GF-D8 (cell line): ENCODE results near the gene DNMT1.
"Not testable (repeated sequence)": the region's sequence is repeated elsewhere in the genome, so short reads cannot be mapped to it uniquely, and the experiment has no call there.

Experiments used
- DNase-seq: peaks from one replicate; lab custom pipeline; 2025; lab: John Stamatoyannopoulos, UW

Gene DNMT1

GRCh38 chr19:10182076-10182475 lies 12.7 kb downstream of the DNMT1 start:
- no peak for DNase-seq

GRCh38 chr19:10180459-10180858 lies 14.3 kb downstream of the DNMT1 start:
- no peak for DNase-seq

- DNase-seq: not testable (repeated sequence)
These were observed 14.7 kb downstream of the DNMT1 start for GRCh38 chr19:10180024-10180423.

GRCh38 chr19:10173527-10173926 lies 21.2 kb downstream of the DNMT1 start:
- DNase-seq: no peak

- DNase-seq: no peak
These were observed 26.3 kb downstream of the DNMT1 start for GRCh38 chr19:10168386-10168948.

GRCh38 chr19:10167459-10167858 lies 27.3 kb downstream of the DNMT1 start:
- no peak for DNase-seq

- not testable (repeated sequence) for DNase-seq
These were observed 28.3 kb downstream of the DNMT1 start for GRCh38 chr19:10166501-10166900.

- no peak for DNase-seq
These were observed 28.7 kb downstream of the DNMT1 start for GRCh38 chr19:10166046-10166445.

- DNase-seq: no peak
These were observed 31.2 kb downstream of the DNMT1 start for GRCh38 chr19:10163536-10163935.

GRCh38 chr19:10159610-10160009 lies 35.1 kb downstream of the DNMT1 start:
- DNase-seq: no peak

GRCh38 chr19:10158485-10158884 lies 36.3 kb downstream of the DNMT1 start:
- no peak for DNase-seq

- DNase-seq: no peak
These were observed 36.7 kb downstream of the DNMT1 start for GRCh38 chr19:10158071-10158470.

- no peak for DNase-seq
These were observed 38.9 kb downstream of the DNMT1 start for GRCh38 chr19:10155839-10156238.

- no peak for DNase-seq
These were observed 42.7 kb downstream of the DNMT1 start for GRCh38 chr19:10152100-10152499.

- no peak for DNase-seq
These were observed 43.2 kb downstream of the DNMT1 start for GRCh38 chr19:10151521-10151920.

GRCh38 chr19:10149427-10149826 lies 45.3 kb downstream of the DNMT1 start:
- no peak for DNase-seq

GRCh38 chr19:10146142-10146541 lies 48.6 kb downstream of the DNMT1 start:
- DNase-seq: no peak

GRCh38 chr19:10145031-10145430 lies 49.7 kb downstream of the DNMT1 start:
- DNase-seq: no peak

- no peak for DNase-seq
These were observed 50.4 kb downstream of the DNMT1 start for GRCh38 chr19:10144361-10144760.

- DNase-seq: no peak
These were observed 51.1 kb downstream of the DNMT1 start for GRCh38 chr19:10143681-10144080.

- DNase-seq: no peak
These were observed 51.9 kb downstream of the DNMT1 start for GRCh38 chr19:10142701-10143375.

GRCh38 chr19:10141973-10142372 lies 52.8 kb downstream of the DNMT1 start:
- DNase-seq: no peak

GRCh38 chr19:10141479-10141878 lies 53.3 kb downstream of the DNMT1 start:
- DNase-seq: no peak

- no peak for DNase-seq
These were observed 54.8 kb downstream of the DNMT1 start for GRCh38 chr19:10139952-10140351.
